AG04449 (cell line): ENCODE results near the gene AAGAB.

Experiments
- CTCF ChIA-PET: fragments of 350-600 bp; formaldehyde crosslinking; extraction: SDS; loops from one replicate; lab custom pipeline; 2021; ENCODE audit warnings: antibody characterized with exemption; lab: Yijun Ruan, JAX
- POLR2A ChIA-PET: fragments of 400-600, 350-600 bp; formaldehyde crosslinking; extraction: SDS; loops from one replicate; lab custom pipeline; 2020; ENCODE audit warnings: antibody characterized with exemption, inconsistent platforms; lab: Yijun Ruan, JAX
- DNase-seq: peaks from one replicate; pipeline ENCODE4 v3.0.0-alpha.2; 2010; ENCODE audit warnings: low read depth, low spot score
- H3K4me3 ChIP-seq: 2 replicates; pipeline ENCODE4 v1.5.1; 2011; ENCODE audit warnings: low read depth, mild to moderate bottlenecking, control low read depth, low read length
- TF ChIP-seq, protein P1 (sequence below): IDR thresholded peaks from one replicate; pipeline ENCODE4 v1.5.1; 2011; ENCODE audit warnings: mild to moderate bottlenecking, moderate library complexity, low read length, control low read depth, inconsistent platforms; ENCODE audit not compliant: insufficient read depth; ENCODE audit errors: missing control alignments

Gene AAGAB

DNA sequence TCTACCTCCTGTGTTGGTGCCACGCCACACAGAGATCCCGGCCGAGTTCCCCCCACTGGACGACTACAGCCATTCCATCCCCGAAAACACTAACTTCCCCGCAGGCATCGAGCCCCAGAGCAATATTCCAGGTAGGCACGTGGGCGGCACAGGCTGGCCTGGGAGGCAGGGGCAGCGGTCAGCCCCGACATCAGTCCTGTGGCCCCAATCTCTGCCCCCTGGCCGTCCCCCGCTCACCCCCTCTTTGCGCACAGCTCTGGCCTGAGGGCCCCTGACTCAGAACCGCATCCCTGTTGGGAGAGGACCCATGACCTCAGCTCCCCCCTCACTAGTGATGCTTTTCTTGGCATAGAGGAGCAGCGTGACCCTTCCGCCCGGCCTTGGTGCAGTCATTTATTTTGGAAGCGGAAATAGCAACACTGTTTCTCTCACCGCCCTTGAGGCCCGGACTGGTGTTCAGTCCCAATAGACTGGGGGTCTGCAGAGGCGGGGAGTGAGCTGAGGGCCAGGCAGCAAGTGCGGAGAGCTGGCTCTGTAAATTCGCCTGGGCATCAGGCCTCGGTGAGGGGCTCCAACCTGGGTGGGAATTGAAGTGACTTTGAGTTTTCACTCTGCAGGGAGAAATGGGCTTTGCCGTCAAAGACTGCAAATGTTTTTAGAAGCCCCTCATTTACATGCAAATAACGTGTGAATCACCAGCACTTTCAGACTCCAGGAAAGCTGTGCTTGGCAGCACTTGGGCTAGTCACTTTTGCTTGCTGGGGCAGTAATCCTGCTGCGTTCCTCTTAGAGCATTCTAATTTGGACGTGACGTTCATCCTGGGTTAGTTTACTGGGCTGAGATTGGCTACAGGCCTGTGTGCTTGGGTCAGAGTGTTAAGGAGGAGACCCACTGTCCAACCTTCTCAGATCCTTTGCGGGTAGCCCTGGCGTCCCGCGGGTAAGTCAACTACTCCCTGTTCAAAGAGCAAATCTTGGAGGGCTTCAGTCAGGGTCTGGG, 88.9 kb downstream of the AAGAB start:
- ChIA-PET CTCF (no interaction called here), POLR2A (no interaction called here)
- DNase-seq: no peak
- TF ChIP-seq, protein P1, sequence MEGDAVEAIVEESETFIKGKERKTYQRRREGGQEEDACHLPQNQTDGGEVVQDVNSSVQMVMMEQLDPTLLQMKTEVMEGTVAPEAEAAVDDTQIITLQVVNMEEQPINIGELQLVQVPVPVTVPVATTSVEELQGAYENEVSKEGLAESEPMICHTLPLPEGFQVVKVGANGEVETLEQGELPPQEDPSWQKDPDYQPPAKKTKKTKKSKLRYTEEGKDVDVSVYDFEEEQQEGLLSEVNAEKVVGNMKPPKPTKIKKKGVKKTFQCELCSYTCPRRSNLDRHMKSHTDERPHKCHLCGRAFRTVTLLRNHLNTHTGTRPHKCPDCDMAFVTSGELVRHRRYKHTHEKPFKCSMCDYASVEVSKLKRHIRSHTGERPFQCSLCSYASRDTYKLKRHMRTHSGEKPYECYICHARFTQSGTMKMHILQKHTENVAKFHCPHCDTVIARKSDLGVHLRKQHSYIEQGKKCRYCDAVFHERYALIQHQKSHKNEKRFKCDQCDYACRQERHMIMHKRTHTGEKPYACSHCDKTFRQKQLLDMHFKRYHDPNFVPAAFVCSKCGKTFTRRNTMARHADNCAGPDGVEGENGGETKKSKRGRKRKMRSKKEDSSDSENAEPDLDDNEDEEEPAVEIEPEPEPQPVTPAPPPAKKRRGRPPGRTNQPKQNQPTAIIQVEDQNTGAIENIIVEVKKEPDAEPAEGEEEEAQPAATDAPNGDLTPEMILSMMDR: no peak
- H3K4me3 ChIP-seq: no peak overlapping the region

DNA sequence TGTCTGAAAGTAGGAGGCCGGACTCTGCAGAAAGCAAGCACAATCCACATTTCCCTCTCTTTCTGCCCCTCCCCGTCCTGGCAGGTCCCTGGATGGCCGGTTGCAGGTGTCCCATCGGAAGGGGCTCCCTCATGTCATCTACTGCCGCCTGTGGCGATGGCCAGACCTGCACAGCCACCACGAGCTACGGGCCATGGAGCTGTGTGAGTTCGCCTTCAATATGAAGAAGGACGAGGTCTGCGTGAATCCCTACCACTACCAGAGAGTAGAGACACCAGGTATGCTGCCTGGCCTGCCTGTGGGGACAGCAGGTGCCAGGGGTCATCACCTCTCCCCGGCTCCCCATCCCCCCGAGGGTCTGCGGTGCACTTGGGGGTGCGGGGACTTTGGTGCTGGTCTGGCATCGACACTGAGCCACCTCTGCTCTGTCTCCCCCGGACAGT, 89.6 kb downstream of the AAGAB start:
- CTCF ChIA-PET: no interaction called here
- POLR2A ChIA-PET: no interaction called here
- H3K4me3 ChIP-seq: no peak overlapping the region
- no peak for DNase-seq
- TF ChIP-seq, protein P1: no peak

DNA sequence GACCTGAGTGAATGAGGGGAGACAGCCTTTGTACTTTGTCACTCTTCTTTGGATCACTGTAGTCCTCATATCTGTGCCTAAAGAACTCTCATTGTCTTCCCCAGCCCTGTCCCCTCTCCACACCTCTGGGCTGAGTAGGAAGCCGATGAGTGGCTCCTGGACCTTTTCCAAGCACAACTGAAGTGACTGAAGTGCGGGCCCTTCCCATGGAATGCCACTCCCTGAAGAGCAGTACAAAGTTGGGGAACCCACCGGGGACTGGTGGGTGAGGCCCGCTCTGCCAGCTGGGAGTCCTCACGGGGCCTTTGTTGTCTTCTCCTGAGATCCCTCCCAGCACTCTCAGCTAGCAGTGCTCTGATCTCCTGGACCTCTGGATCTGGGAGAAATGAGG, 90.1 kb downstream of the AAGAB start:
- POLR2A ChIA-PET: no interaction called here

DNA sequence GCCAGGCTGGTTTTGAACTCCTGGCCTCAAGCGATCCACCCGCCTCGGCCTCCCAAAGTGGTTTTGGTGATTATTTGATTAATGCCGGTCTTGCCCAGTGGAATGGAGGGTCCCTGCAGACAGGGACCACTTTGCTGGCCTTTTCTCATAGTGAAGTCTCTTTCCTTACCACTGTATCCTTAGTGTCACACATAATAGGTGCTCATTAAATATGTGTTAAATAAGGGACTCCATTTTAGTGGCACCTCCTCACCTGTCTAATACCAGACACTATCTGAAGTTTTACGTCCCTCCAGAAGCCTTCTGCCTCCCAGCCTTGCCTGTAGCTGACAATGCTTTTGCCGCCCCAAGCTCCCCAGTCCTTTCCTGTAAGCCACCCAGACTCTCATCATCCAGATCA, 91.3 kb downstream of the AAGAB start:
- TF ChIP-seq, protein P1: no peak
- DNase-seq: no peak
- H3K4me3 ChIP-seq: no peak overlapping the region
- ChIA-PET POLR2A (no interaction called here), CTCF (no interaction called here)

More for the DNA sequence above, 90.1 kb downstream of the AAGAB start:
- TF ChIP-seq, protein P1: no peak
- no peak overlapping the region for H3K4me3 ChIP-seq
- no peak for DNase-seq
- CTCF ChIA-PET: no interaction called here

DNA sequence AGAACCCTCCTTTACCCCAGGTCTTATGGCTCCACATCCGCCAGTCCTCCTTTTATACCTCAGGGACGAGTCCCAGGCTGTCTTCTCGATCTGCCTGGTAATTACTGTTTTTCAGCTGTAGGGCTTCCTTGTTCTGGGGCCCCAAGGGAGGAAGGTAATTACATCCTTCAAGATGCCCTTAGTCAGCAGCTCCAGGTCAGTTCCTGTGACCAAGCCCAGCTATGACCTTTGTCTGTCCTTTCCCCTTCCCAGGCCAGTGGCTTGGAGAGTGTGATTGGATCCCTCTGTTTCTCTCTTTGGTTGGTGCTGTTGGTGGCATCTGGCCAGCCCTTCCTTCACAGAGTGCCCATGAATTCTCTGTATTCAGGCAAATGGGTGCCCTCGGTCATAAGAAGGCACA, 92.6 kb downstream of the AAGAB start:
- POLR2A ChIA-PET: no interaction called here
- CTCF ChIA-PET: interaction anchor here (1.4 kb wide), 1 partner anchor 13 kb away, joined by 4 read pairs; no protein-coding TSS in a partner anchor

DNA sequence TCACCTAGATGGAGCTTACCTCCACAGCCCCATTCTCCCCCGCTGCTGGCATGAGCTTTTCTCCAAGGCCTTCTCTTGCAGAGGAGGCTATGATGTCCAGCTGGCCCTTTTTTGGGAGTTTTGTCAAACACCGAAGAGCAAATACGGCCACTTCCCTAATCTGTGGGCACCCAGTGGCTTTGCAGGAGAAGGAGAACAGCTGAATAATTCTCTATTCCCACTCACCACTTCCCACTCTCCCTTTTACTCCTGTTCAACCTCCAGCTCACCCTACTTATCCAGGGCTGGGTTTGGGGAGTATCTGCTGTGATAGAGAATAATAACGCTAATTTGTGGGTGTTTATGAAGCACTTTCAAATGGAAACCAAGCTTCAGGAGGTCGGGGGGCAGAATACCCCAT, 93.0 kb downstream of the AAGAB start:
- no peak overlapping the region for H3K4me3 ChIP-seq
- no peak for DNase-seq
- ChIA-PET CTCF (interaction anchor here (1.4 kb wide), 1 partner anchor 13 kb away, joined by 4 read pairs; no protein-coding TSS in a partner anchor), POLR2A (no interaction called here)
- TF ChIP-seq, protein P1: no peak

More for the DNA sequence above, 92.6 kb downstream of the AAGAB start:
- no peak for DNase-seq
- TF ChIP-seq, protein P1: no peak
- no peak overlapping the region for H3K4me3 ChIP-seq
